Fibroblast of skin of right quadriceps (primary cell): ENCODE data around the gene RAET1G.
A peak's percentile ranks its signal among the peaks of the same experiment; 100 is the strongest.
"Not testable (repeated sequence)": the region's sequence is repeated elsewhere in the genome, so short reads cannot be mapped to it uniquely, and the experiment has no call there.

Source experiments
- DNase-seq: peaks from one replicate; pipeline ENCODE4 v3.0.0-alpha.2; 2013

The RAET1G gene

GRCh38 chr6:149922642-149923326, at the start of gene RAET1G:
Gene RAET1G (minus strand): TSS chr6:149923121. CDS start chr6:149923010, 111 bp downstream.
- peak; percentile 95 for DNase-seq

- DNase-seq = no peak
These were observed 46.7 kb upstream of the RAET1G start for GRCh38 chr6:149969635-149970034.

GRCh38 chr6:149968909-149969308, 46.0 kb upstream of the RAET1G start:
- DNase-seq = not testable (repeated sequence)

- not testable (repeated sequence) for DNase-seq
These were observed 45.1 kb upstream of the RAET1G start for GRCh38 chr6:149967999-149968398.

GRCh38 chr6:149967591-149967990, 44.7 kb upstream of the RAET1G start:
- DNase-seq = no peak

- DNase-seq = not testable (repeated sequence)
These were observed 43.4 kb upstream of the RAET1G start for GRCh38 chr6:149966319-149966718.

- DNase-seq = no peak
These were observed 42.5 kb upstream of the RAET1G start for GRCh38 chr6:149965194-149966020.

GRCh38 chr6:149964308-149965193, 41.6 kb upstream of the RAET1G start:
- peak; percentile 16 for DNase-seq

- DNase-seq = peak; percentile 94
These were observed 40.8 kb upstream of the RAET1G start, which contains the start of gene ULBP1 for GRCh38 chr6:149963462-149964307. Gene ULBP1 (plus strand): TSS chr6:149963943. CDS start chr6:149964050, 107 bp downstream.

- peak; percentile 67 for DNase-seq
These were observed 40.2 kb upstream of the RAET1G start for GRCh38 chr6:149963212-149963461.

- no peak for DNase-seq
These were observed 39.7 kb upstream of the RAET1G start for GRCh38 chr6:149962461-149963211.

GRCh38 chr6:149961728-149962425, 39.0 kb upstream of the RAET1G start:
- no peak for DNase-seq

- DNase-seq = no peak
These were observed 37.6 kb upstream of the RAET1G start for GRCh38 chr6:149960488-149960887.

- DNase-seq = not testable (repeated sequence)
These were observed 36.9 kb upstream of the RAET1G start for GRCh38 chr6:149959806-149960205.

- DNase-seq = not testable (repeated sequence)
These were observed 35.2 kb upstream of the RAET1G start for GRCh38 chr6:149958124-149958523.

- DNase-seq = not testable (repeated sequence)
These were observed 32.9 kb upstream of the RAET1G start for GRCh38 chr6:149955654-149956317.

- not testable (repeated sequence) for DNase-seq
These were observed 32.2 kb upstream of the RAET1G start for GRCh38 chr6:149954984-149955653.

GRCh38 chr6:149954328-149954983, 31.5 kb upstream of the RAET1G start:
- DNase-seq = not testable (repeated sequence)

- not testable (repeated sequence) for DNase-seq
These were observed 31.0 kb upstream of the RAET1G start for GRCh38 chr6:149953934-149954327.
